GM18498 (cell line): ENCODE measurements around the gene UBFD1.
"Not testable (repeated sequence)": the region's sequence is repeated elsewhere in the genome, so short reads cannot be mapped to it uniquely, and the experiment has no call there.

Source experiments
- ATAC-seq: cut with Tn5 transposase; IDR thresholded peaks from one replicate; pipeline ENCODE4 v1.9.1; 2021; ENCODE audit warnings: mild to moderate bottlenecking, moderate library complexity; ENCODE audit not compliant: unreplicated experiment

UBFD1 gene

GRCh38 chr16:23564575-23565363 is 7.2 kb downstream of the UBFD1 start:
- ATAC-seq: no peak

- no peak for ATAC-seq
Measured at GRCh38 chr16:23566724-23567123, 9.2 kb downstream of the UBFD1 start.

GRCh38 chr16:23567602-23568001 is 10.1 kb downstream of the UBFD1 start:
- ATAC-seq: no peak

GRCh38 chr16:23570992-23571632 is 13.6 kb downstream of the UBFD1 start:
- no peak for ATAC-seq

- no peak for ATAC-seq
Measured at GRCh38 chr16:23571895-23572294, 14.4 kb downstream of the UBFD1 start.

- ATAC-seq: no peak
Measured at GRCh38 chr16:23572394-23572793, 14.9 kb downstream of the UBFD1 start.

GRCh38 chr16:23573817-23574216 is 16.3 kb downstream of the UBFD1 start:
- no peak for ATAC-seq

- no peak for ATAC-seq
Measured at GRCh38 chr16:23575834-23576233, 18.3 kb downstream of the UBFD1 start.

GRCh38 chr16:23577493-23577892 is 20.0 kb downstream of the UBFD1 start:
- ATAC-seq: no peak

- no peak for ATAC-seq
Measured at GRCh38 chr16:23578101-23578830, 20.7 kb downstream of the UBFD1 start.

GRCh38 chr16:23579371-23579770 is 21.8 kb downstream of the UBFD1 start:
- ATAC-seq: no peak

GRCh38 chr16:23580391-23580790 is 22.9 kb downstream of the UBFD1 start:
- ATAC-seq: no peak

- no peak for ATAC-seq
Measured at GRCh38 chr16:23581764-23582163, 24.2 kb downstream of the UBFD1 start.

GRCh38 chr16:23583271-23583670 is 25.7 kb downstream of the UBFD1 start:
- ATAC-seq: not testable (repeated sequence)

- ATAC-seq: no peak
Measured at GRCh38 chr16:23584186-23585076, 26.9 kb downstream of the UBFD1 start.

GRCh38 chr16:23587726-23588125 is 30.2 kb downstream of the UBFD1 start:
- no peak for ATAC-seq

GRCh38 chr16:23590181-23590580 is 32.7 kb downstream of the UBFD1 start:
- ATAC-seq: no peak

- ATAC-seq: no peak
Measured at GRCh38 chr16:23594186-23594585, 36.7 kb downstream of the UBFD1 start.

GRCh38 chr16:23595246-23595950 is 37.9 kb downstream of the UBFD1 start:
- ATAC-seq: no peak
